A673 (cell line): ENCODE results near the gene ASB5. TPM values are rescaled to one million over a fixed set of nuclear protein-coding genes. Genes with fewer than 3 reads are reported as not detected.

Experiments used
- BruUV-seq: library from RNA; stranded (reverse); fragments of 400-500 nt; replicated peaks from 2 replicates; lab custom pipeline; 2021; lab: Mats Ljungman, UMichigan
- CTCF ChIA-PET: fragments of 300-600 bp; sonication (Branson Sonifier 250); formaldehyde crosslinking; loops from one replicate; lab custom pipeline; 2022; ENCODE audit warnings: antibody characterized with exemption; lab: Charles Lee
- POLR2A ChIA-PET: fragments of 300-600 bp; sonication (Branson Sonifier 250); formaldehyde crosslinking; loops from one replicate; lab custom pipeline; 2022; ENCODE audit warnings: antibody characterized with exemption; ENCODE audit not compliant: low non-redundant PET; lab: Charles Lee
- DNase-seq: peaks from one replicate; pipeline ENCODE4 v3.0.0-alpha.2; 2015; ENCODE audit warnings: low spot score
- H3K27ac ChIP-seq: fragments of 200-600 bp; sonication (generic); 2 replicates; pipeline ENCODE4 v1.5.1; 2016; ENCODE audit warnings: mixed run types, low read depth, mild to moderate bottlenecking, mixed read lengths, antibody characterized with exemption, low read length; ENCODE audit not compliant: poor library complexity, severe bottlenecking
- H3K27me3 ChIP-seq: fragments of 200-600 bp; sonication (generic); replicated peaks from 2 replicates; pipeline ENCODE4 v1.6.1; 2017; ENCODE audit warnings: mixed run types, low read depth, mild to moderate bottlenecking, mixed read lengths, antibody characterized with exemption, low read length; ENCODE audit not compliant: insufficient read depth, poor library complexity
- H3K36me3 ChIP-seq: fragments of 200-600 bp; sonication (generic); 2 replicates; pipeline ENCODE4 v1.6.1; 2016; ENCODE audit warnings: mixed run types, mild to moderate bottlenecking, mixed read lengths, antibody characterized with exemption, low read length; ENCODE audit not compliant: insufficient read depth, poor library complexity, severe bottlenecking
- H3K4me1 ChIP-seq: fragments of 200-600 bp; sonication (generic); 2 replicates; pipeline ENCODE4 v1.6.1; 2017; ENCODE audit warnings: mixed run types, mild to moderate bottlenecking, mixed read lengths, antibody characterized with exemption, low read length; ENCODE audit not compliant: insufficient read depth, poor library complexity, severe bottlenecking
- H3K4me3 ChIP-seq: fragments of 200-600 bp; sonication (generic); 2 replicates; pipeline ENCODE4 v1.5.1; 2016; ENCODE audit warnings: low read depth, mixed run types, mild to moderate bottlenecking, mixed read lengths, low read length; ENCODE audit not compliant: poor library complexity, severe bottlenecking
- H3K9me3 ChIP-seq: fragments of 200-600 bp; sonication (generic); 2 replicates; pipeline ENCODE4 v1.6.1; 2016; ENCODE audit warnings: mixed run types, low read depth, mild to moderate bottlenecking, mixed read lengths, antibody characterized with exemption, low read length; ENCODE audit not compliant: poor library complexity, severe bottlenecking
- EZH2 ChIP-seq: fragments of 200-600 bp; sonication (generic); IDR thresholded peaks from 2 replicates; pipeline ENCODE4 v1.6.1; 2017; ENCODE audit warnings: borderline replicate concordance, low read depth, mild to moderate bottlenecking, mixed read lengths, antibody characterized with exemption, low read length; ENCODE audit not compliant: poor library complexity, severe bottlenecking
- intact Hi-C: fragments of 100-400 bp; cut with micrococcal nuclease; formaldehyde crosslinking; loops from one replicate; pipeline ENCODE4 v1.10.0; 2022; ENCODE audit not compliant: unreplicated experiment
- total RNA-seq: library from RNA; stranded (reverse); gene quantifications from 2 replicates; pipeline ENCODE4 v1.2.3, GENCODE V29; 2021
- TF ChIP-seq, protein P1 (sequence below): fragments of 300-800, 200-600 bp; sonication (generic); conservative IDR thresholded peaks from 2 replicates; pipeline ENCODE4 v1.5.1; 2017; ENCODE audit warnings: low read depth, mild to moderate bottlenecking, antibody characterized with exemption, low read length, moderate library complexity, mixed read lengths

ASB5 gene
- total RNA-seq, 1 experiment from 2014 or later = not detected

DNA sequence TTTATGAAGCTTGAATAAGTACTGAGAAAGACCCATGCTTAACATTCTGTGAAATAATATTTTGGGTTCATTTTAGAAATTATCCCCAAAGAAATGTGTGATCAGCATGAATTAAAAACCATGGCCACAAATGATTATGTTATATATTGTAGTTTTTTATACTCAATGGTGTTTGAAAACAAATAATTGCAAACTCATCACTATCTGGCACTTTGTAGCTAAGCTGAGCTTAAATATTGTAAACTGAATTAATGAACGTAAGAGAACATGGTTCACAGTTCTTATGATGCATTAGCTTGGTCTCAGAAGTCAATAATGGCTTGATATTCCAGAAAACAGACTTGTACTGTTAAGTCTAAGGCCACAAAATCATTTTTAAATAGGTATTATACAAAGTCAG lies 24.6 kb upstream of the ASB5 start:
- intact Hi-C loops = no loop called here
- no peak overlapping the region for H3K4me3 ChIP-seq
- BruUV-seq = no TSS peak
- TF ChIP-seq, protein P1, sequence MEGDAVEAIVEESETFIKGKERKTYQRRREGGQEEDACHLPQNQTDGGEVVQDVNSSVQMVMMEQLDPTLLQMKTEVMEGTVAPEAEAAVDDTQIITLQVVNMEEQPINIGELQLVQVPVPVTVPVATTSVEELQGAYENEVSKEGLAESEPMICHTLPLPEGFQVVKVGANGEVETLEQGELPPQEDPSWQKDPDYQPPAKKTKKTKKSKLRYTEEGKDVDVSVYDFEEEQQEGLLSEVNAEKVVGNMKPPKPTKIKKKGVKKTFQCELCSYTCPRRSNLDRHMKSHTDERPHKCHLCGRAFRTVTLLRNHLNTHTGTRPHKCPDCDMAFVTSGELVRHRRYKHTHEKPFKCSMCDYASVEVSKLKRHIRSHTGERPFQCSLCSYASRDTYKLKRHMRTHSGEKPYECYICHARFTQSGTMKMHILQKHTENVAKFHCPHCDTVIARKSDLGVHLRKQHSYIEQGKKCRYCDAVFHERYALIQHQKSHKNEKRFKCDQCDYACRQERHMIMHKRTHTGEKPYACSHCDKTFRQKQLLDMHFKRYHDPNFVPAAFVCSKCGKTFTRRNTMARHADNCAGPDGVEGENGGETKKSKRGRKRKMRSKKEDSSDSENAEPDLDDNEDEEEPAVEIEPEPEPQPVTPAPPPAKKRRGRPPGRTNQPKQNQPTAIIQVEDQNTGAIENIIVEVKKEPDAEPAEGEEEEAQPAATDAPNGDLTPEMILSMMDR = no peak
- TF ChIP-seq EZH2 = no peak
- no peaks in the 10 kb centered on the region for H3K4me1 ChIP-seq
- no peak overlapping the region for H3K27ac ChIP-seq
- DNase-seq = no peak
- H3K27me3 ChIP-seq = no peaks in the 10 kb centered on the region
- CTCF ChIA-PET = no interaction called here
- POLR2A ChIA-PET = no interaction called here
- no peaks in the 10 kb centered on the region for H3K36me3 ChIP-seq
- no peaks in the 10 kb centered on the region for H3K9me3 ChIP-seq

DNA sequence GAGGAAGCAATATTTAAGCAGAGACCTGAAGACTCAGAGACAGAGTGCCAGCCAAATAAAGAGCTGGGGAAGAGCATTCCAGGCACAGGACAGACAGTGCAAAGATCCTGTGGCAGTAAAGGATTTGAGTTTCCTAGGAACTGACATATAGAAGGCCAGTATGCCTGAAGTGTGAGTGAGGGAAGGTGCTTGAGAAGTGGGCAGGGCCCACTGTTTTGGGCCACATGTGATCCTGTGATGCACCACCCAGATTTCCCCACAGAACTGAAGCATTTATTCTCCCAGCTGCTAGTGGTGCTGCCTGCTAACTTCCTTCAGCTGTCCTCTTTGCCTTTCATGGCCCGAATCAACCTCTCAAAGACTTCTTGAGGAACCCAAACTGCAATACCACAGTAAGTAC lies 23.9 kb upstream of the ASB5 start:
- CTCF ChIA-PET = no interaction called here
- TF ChIP-seq EZH2 = no peak
- no TSS peak for BruUV-seq
- Histone ChIP-seq H3K36me3 (no peaks in the 10 kb centered on the region), H3K27ac (no peak overlapping the region), H3K27me3 (no peaks in the 10 kb centered on the region), H3K9me3 (no peaks in the 10 kb centered on the region), H3K4me3 (no peak overlapping the region), H3K4me1 (no peaks in the 10 kb centered on the region)
- intact Hi-C loops = no loop called here
- POLR2A ChIA-PET = no interaction called here
- DNase-seq = no peak

DNA sequence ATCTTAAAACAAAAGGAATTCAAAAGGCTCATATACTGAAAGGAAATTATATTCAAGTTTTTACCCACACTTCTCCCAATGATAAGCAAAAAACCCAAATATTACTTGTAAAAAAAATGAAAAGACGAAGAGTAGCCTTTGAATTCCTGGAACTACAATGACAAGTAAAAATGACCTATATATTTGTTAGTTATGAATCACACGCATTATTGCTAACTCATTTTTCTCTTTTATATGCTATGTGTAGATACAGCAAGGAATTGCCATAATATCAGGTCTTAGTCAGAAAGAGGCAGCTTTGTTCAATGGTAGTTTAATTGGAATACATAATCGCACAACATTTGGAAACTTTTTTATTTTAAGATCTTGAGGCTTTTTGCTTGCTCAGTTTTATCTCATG lies 22.7 kb upstream of the ASB5 start:
- Histone ChIP-seq H3K27ac (no peak overlapping the region), H3K9me3 (no peaks in the 10 kb centered on the region), H3K36me3 (no peaks in the 10 kb centered on the region), H3K4me1 (no peaks in the 10 kb centered on the region), H3K4me3 (no peak overlapping the region), H3K27me3 (no peaks in the 10 kb centered on the region)
- no peak for DNase-seq
- TF ChIP-seq EZH2 = no peak
- TF ChIP-seq, protein P1 = no peak
- intact Hi-C loops = no loop called here
- ChIA-PET CTCF (no interaction called here), POLR2A (no interaction called here)
- BruUV-seq = no TSS peak

DNA sequence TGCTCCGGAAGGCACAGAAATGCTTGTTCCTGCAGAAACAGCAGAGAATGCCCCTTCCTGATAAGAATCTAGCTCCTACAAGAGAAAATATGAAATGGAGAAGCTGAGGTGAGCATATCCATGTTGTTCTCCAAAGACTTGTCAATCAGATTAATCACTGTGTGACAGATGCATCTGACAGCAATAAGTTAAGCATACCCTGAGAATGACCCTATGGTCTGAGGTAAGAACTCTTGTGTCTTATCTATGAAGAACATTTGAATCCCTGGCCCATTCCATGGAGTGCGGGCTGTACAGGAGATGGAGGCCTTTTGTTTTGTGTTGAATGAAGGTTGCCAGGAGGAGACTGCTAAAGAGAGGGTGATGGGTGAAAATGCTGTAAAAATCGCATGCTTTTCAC lies 21.5 kb upstream of the ASB5 start:
- Histone ChIP-seq H3K27ac (no peak overlapping the region), H3K27me3 (no peaks in the 10 kb centered on the region), H3K4me3 (no peak overlapping the region), H3K4me1 (no peaks in the 10 kb centered on the region), H3K9me3 (no peaks in the 10 kb centered on the region), H3K36me3 (no peaks in the 10 kb centered on the region)
- DNase-seq = no peak
- intact Hi-C loops = no loop called here
- CTCF ChIA-PET = no interaction called here
- TF ChIP-seq EZH2 = no peak
- TF ChIP-seq, protein P1 = no peak
- POLR2A ChIA-PET = interaction anchor here (0.7 kb wide), 1 partner anchor 225 kb away, joined by 4 read pairs; no protein-coding TSS in a partner anchor
- no TSS peak for BruUV-seq
